GM21360 (cell line): Measurements from ENCODE around the gene METTL16.
"Not testable (repeated sequence)": the region's sequence is repeated elsewhere in the genome, so short reads cannot be mapped to it uniquely, and the experiment has no call there.

Source experiments
- ATAC-seq: cut with Tn5 transposase; IDR thresholded peaks from one replicate; pipeline ENCODE4 v1.9.1; 2021; ENCODE audit warnings: mild to moderate bottlenecking, moderate library complexity; ENCODE audit not compliant: unreplicated experiment

The METTL16 gene

DNA sequence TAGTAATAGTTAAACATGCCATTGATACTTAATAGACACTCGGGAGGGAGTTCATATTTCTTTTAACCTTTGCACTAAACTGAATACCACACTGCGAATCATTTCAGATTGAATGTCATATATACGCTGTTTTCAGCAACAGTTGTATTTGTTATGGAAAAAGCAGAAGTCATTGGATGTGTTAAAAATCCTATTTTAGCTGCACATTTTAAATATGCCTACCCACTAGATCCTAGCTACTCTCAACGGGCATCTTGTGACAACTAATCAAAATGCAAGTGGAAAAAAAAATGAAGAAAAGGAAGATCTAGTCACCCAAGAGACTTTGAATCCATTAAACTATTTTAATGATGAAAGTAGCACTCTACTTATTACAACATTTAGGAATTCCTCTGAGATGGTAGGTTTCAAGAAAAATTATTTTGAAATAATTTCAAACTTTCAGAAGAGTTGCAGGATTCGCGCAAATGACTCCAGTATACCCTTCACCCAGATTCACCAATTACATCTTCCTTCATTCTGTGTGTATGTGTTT is 59.4 kb downstream of the METTL16 start:
- ATAC-seq = no peak

DNA sequence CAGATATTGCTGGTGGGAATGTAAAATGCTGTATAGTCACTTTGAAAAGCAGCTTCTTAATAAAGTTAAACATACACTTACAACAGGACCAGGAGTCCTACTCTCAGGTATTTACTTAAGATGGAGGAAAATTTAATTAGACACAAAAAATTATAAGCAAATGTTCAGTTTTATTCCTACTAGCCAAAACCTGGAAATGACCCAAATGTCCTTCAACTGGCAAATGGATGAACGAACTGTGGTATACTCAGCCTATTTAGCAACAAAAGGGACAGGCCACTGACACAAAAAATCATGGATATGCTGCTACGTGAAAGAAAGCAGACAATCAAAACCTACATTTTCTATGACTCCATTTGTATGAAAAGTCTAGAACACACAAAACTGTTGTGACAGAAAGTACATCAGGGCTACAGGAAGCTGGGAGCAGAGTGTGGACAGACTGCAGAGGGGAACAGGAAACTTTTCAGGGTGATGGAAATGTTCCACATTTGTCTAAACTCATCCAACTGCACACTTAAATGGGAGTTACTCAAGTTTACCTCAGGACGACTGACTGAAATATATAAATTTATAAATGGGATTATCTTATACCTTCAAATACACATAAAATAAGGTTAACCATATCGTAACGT is 61.6 kb downstream of the METTL16 start:
- ATAC-seq = no peak

DNA sequence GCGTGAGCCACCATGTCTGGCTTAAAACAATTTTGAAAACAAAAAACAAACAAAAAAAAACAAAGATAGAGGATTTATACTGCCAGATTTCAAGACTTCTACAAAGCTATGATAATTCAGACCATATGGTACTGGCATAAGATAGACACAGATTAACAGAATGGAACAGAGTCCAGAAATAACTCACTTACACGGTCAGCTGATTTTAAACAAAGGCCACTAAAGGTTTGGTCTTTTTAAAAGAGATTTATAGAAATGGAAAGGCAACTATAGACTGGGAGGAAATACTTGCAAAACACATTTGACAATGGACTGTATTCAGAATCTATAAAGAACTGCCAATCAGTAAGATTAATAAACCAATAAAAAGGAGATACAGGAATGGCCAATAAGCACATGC is 62.2 kb downstream of the METTL16 start:
- no peak for ATAC-seq

DNA sequence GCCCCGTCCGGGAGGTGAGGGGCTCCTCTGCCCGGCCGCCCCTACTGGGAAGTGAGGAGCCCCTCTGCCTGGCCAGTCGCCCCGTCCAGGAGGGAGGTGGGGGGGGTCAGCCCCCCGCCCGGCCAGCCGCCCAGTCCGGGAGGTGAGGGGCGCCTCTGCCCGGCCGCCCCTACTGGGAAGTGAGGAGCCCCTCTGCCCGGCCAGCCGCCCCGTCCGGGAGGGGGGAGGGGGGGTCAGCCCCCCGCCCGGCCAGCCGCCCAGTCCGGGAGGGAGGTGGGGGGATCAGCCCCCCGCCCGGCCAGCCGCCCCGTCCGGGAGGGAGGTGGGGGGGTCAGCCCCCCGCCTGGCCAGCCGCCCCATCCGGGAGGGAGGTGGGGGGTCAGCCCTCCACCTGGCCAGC is 64.2 kb downstream of the METTL16 start:
- not testable (repeated sequence) for ATAC-seq

DNA sequence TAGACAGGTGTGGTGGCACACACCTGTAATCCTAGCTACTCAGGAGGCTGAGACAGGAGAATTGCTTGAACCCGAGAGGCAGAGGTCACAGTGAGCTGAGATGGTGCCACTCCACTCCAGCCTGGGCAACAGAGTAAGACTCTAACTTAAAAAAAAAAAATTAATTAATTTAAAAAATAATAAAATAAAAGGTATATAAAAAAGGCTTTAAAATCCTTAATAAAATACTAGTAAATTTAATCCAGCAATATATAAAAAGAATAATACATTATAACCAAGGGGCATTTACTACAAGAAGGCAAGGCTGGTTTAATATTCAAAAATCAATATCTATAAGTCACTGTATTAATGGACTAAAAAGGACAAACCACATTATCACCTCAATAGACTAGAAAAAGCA is 66.0 kb downstream of the METTL16 start:
- ATAC-seq = no peak

DNA sequence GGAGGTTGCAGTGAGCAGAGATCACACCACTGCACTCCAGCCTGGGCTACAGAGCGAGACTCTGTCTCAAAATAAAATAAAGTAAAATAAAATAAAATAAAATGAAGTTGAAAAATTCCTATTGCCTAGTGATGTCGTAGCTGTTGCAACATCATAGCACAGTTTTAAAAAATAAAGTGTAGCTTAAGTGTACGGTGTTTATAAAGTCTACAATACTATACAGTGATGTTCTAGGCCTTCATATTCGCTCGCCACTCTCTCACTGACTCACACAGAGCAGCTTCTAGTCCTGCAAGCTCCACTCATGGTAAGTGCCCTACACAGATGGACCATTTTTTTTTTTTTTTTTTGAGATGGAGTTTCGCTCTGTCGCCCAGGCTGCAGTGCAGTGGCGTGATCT is 67.3 kb downstream of the METTL16 start:
- no peak for ATAC-seq

DNA sequence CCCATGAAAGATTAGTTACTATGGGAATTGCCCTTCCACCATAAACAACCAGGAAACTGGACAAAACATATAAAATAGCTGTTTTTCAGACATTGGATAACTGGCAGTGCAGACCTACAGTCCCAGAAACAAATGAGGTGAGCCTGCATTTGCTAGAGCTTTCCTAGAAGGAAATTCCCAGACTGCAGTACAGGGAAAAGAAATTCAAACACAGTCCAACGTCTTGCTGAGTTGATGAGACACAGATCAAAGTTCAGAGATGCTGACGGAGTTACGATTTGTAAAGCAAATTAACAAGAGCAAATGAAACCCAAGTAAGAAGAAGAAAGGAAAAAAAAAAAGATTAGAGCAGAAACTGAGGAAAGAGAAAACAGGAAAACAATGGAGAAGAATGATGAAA is 69.5 kb downstream of the METTL16 start:
- no peak for ATAC-seq

DNA sequence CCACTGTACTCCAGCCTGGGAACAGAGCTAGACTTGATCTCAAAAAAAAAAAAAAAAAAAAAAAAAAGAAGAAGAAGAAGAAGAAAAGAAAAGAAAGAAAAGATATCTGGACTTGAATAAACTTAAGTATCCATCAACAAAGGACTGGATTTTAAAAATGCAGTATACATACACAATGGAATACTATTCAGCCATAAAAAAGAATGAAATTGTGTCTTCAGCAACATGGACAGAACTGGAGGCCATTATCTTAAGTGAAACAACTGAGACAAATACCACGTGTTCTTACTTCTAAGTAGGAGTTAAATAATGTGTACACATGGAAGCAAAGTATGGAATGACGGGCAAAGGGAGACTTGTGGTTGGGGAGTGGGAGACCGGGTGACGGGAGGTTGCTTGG is 70.8 kb downstream of the METTL16 start:
- ATAC-seq = no peak

DNA sequence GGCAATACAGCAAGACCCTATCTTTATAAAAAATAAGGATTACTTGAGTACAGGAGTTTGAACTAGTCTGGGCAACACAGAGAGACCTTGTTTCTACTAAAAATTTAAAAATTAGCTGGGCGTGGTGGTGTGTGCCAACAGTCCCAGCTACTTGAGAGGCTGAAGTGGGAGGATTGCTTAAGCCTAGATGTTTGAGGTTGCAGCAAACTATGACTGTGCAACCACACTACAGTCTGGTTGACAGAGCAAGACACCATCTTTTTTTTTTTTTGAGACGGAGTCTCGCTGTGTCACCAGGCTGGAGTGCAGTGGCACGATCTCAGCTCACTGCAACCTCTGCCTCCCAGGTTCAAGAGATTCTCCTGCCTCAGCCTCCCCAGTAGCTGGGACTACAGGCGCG is 71.7 kb downstream of the METTL16 start:
- not testable (repeated sequence) for ATAC-seq

DNA sequence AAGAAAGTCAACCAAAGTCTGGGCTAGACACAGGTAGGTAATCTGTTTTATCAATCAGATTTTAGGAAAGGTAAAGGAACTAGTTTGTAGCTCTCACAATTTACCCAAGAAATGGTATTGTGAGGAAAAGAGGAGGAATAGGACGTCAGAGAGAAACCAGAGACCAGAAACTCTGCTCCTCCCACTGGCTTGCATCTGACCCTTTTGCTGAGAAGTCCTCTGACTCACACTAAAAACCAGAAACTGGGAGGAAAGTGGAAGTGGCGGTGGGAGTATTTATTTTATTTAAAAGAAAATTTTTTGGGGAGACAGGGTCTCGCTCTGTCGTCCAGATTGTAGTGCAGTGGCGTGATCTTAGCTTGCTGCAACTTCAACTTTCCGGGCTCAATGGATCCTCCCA is 72.9 kb downstream of the METTL16 start:
- ATAC-seq = no peak

DNA sequence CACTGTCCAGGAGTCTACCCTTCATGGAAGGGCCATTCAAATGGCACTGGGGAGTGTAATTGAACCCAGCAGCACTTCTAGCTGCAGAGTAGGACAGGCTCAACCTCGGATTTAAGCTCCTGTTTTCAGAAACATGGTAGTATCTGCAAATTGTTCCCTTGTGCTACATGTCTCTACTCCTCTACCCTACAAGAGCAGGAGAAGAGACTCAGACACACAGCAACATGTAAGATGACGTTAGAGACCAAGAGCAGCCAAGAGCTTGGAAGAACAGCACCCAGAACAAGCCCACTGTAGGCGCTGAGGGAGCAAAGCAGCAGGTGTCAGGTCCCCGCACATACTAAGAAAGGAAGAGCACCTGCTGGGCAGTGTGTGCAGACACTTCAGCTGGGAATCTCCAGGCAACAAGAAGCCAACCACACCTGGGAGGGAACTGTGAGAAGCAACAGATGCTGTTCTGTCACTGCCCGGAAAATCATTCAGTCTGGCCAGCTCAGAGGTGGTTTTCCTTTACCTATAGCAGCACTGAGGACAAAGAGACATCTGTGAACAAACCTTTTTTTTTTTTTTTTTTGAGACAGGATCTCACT is 75.3 kb downstream of the METTL16 start:
- no peak for ATAC-seq

DNA sequence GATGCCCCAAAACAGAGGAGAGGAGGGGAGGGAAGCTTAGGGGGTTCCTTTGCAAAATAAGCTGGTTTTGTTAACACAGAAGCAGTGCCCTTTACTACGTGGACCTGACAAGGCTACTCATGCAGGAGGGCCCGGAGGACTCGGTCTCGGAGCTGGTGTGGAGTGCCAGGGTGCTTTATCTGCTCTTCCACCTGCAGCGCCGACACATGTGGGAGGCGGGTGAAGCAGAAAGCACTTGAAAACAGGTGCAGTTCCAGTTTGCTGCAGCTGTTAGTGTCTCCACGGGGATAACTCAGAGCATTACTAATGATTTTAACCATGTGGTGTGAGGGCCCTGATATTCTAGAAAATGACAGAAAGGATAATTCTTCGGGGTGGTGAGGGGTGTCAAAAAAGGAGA is 75.8 kb downstream of the METTL16 start:
- ATAC-seq = no peak

DNA sequence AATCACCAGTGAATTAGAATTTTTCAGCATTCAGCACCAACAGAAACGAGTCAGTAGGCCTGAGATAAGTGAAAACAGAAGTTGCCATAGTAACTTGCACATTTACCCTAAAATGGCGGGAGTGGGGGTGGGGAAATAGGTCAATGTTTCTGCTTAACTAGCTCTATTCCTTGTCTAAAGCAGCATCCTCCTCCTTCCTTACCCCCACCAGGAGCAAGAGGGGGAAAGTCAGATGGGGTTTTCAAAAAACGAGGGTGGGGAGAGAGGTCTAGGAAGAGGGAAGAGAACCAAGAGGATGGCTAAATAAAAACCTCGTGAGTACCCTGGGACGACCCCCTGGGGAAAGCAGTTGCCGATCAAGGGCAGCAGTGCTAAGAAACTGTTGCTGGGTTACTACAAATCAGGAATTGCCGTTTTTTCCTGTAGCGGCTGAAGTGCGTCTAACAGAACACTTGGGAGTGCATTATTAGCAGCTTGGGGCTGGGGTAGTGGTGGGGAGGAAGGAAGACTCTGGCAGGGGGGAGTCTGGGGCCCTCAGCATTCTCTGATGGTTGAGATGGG is 76.4 kb downstream of the METTL16 start:
- no peak for ATAC-seq

DNA sequence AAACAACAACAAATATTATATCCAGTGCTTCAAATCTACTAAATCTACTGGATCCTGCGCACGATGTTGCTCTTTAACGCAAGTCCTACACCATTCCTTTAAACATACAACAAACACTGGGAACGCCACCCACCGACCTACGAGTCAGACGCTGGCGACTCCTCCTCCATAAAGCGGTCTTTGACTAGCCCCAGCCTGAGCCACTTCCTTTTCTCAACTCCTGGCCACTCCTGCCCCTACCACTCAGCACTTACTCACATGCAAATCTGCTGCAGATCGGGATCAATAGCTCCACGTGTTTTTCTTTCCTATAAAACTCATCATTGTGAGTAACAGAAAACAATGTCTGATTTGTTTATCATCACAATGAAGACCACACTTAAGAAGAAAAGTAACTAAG is 78.0 kb downstream of the METTL16 start:
- no peak for ATAC-seq

DNA sequence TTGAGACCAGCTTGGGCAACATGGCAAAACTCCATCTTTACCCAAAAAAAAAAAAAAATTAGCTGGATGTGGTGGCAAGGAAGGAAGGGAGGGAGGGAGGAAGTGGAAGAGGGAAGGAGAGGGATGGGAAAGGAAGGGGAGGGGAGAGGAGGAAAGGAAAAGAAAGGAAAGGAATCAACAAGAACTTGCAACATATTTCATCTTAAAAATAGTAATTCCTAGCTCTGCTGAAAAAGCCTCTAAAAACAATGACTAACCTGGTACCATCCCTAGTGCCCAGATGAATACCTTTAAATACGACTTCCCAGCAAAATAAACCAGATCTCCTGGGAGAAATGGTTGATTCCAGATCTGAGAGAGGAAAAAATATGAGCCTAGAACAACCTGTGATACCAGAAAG is 83.8 kb downstream of the METTL16 start:
- ATAC-seq = no peak

DNA sequence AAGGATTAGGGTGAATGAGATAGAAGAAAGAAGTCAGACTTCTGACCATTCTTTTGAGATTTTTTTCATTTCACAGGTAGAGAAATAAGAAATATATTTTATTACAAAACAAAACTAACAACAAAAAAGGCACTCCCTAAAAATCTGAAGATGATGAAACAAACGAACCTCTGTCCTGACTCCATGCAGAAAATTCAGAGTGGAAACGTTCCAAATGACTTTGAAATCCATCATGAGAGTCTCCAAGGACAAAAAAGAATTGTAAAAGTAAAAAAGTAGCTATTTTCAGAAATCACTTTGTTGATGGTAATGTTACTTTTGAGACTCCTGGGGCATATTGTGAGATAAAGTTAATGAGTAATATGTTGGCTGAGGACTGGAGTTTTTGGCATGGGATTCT is 84.5 kb downstream of the METTL16 start:
- ATAC-seq = no peak

DNA sequence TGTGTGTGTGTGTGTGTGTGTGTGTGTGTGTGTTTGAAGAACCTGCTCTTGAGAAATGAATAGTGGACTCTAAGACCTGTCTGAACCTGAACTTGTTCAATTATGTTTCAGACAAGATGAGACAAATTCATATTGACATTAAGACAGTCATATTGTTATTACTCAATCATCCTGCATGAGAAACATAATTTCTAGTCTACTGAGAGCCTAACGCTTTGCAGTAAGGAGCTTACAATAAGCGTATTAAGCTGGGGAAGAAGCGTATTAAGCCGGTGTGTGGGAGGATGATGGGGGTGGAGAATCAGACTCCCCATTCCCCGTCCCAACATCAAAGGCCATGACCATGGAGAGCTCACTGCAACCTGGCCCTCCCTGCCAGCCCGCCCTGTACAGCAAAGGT is 88.4 kb downstream of the METTL16 start:
- no peak for ATAC-seq

DNA sequence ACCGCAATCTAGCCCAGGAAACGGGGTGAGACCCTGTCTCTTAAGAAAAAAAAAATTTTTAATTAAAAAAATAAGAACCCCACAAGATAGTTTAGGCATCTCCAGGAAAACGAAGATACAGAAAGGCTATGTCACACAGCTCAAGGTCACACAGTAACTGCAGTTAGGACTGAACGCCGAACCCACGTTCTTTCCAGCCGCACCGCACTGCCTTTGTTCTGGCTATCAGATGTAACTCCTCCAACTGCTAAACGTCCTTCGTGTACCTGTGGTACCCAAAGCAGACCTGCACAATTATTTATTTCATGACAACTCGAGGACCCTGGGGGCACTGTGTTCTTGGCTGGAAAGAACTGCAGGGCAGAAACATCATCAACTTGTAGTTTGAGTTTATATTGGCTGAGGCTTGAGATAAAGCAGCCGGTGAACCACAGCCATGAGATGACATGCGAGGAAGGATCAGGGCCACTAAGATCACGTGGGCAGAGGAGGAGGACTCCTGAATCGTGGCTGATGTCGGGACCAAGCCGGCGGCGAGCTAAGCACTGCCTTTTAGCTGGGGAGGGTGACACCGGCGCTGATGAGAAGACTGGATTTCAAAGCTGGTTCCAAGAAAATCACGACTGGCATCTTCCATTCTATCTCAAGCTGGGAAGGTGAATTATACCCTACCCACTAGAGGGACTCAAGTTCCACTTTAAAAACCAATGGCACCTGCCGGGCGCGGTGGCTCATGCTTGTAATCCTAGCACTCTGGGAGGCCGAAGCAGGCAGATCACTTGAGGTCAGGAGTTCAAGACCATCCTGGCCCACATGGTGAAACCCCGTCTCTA is 90.2 kb downstream of the METTL16 start:
- no peak for ATAC-seq

DNA sequence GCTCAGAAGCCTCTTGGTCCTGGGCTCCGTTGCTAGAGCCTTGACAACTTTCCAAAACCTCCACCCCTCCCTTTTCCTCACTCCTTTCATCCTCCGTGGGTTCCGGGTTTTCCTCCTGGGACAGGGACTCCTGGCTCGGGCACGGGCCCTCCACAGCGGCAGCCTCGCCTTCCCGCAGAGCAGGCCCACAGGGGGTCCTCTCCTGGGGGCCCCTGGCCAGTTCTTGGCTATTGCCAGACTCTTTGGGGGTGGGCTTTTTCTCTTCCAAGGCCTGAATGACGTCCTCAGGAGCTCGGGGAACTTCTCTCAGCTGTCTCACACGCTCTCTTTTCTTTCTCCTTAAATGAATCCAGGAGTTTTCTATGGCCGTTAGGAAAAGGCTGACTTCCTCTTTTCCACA is 91.5 kb downstream of the METTL16 start:
- no peak for ATAC-seq

DNA sequence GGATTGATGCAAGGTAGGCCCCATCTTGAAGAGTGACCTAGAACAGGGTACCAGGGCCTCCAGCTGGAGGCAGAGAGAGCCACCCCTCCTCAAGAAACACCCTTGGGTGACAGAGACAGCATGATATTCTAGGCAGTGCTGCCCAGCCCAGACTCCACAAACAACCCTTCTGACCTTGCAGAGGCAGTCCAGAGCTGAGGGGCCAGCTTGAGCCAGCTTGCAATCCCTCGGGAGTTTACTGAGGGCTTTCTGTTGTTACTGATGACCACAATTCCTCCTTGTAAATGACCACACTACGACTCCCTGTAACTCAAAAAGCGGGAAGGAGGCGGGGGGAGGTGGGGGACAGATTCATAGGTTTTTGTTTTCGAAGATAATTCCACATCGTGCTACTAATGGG is 92.2 kb downstream of the METTL16 start:
- no peak for ATAC-seq

DNA sequence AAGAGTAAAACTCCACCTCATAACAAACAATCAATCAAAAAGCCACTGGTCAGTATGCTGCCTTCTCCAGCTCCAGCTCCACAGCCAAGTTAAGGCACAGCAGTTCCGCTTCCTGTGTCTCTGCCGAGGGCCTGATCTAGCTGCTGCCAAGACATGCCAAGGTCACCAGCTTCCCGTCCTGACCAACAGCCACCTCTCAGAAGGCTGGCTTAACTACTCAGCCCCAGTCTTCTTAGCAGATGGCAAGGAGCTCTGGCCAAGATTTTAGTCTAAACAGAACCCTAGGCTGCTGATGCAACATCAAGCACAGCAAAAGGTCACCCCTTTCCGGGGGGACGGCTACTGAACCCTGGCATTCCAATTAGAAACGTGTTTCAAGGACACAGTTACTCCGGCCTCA is 93.1 kb downstream of the METTL16 start:
- ATAC-seq = no peak
